GM21367 (cell line): ENCODE data around the gene ACOT8.
"Not testable (repeated sequence)": the region's sequence is repeated elsewhere in the genome, so short reads cannot be mapped to it uniquely, and the experiment has no call there.

Experiments used
- ATAC-seq: cut with Tn5 transposase; IDR thresholded peaks from one replicate; pipeline ENCODE4 v1.9.1; 2021; ENCODE audit not compliant: unreplicated experiment

Gene ACOT8

GRCh38 chr20:45888681-45889080 lies 31.5 kb upstream of the ACOT8 start:
- ATAC-seq, result no peak

DNA sequence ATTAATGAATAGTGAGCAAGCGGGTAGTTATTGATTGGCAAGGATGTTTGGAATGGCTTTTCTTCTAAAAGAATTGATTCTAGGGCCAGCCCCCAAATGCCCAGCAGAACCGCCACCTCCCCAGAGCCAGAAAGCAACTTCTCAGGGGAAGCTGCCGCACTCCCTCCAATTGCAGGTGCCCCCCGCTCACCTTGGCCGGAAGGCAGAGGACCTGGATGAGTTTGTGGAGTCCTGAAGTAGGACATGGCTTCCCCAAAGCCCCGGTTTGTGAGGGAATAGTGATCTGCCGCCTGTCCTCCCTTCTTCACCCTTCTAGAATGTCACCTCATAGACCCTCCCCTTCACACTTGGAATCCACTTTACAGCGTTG lies 30.1 kb upstream of the ACOT8 start, which contains the start of gene SPATA25:
TSS of gene SPATA25 (minus strand) at position 277 of the 370 bp plus-strand sequence. CDS start at position 245, 32 bp downstream.
- ATAC-seq, result no peak

GRCh38 chr20:45886590-45887345 lies 29.6 kb upstream of the ACOT8 start:
- no peak for ATAC-seq

- ATAC-seq, result no peak
Observed at GRCh38 chr20:45883100-45883469, 25.9 kb upstream of the ACOT8 start.

- no peak for ATAC-seq
Observed at GRCh38 chr20:45882469-45883099, 25.4 kb upstream of the ACOT8 start.

- peak; percentile 92 for ATAC-seq
Observed at GRCh38 chr20:45880988-45881788, 24.0 kb upstream of the ACOT8 start, which contains the start of gene ZSWIM1. TSS of gene ZSWIM1 (plus strand) at chr20:45881227. CDS start at chr20:45882593, 1,366 bp downstream.

- no peak for ATAC-seq
Observed at GRCh38 chr20:45878076-45878761, 21.0 kb upstream of the ACOT8 start.

- ATAC-seq, result no peak
Observed at GRCh38 chr20:45874576-45874975, 17.4 kb upstream of the ACOT8 start.

DNA sequence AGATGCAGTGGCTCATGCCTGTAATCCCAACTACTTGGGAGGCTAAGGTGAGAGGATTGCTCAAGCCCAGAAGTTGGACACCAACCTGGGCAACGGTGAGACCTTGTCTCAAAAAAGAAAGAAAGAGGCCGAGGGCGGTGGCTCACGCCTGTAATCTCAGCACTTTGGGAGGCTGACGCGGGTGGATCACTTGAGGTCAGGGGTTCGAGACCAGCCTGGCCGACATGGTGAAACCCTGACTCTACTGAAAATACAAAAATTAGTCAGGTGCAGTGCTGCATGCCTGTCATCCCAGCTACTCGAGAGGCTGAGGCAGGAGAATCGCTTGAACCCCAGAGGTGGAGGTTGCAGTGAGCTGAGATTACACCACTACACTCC lies 16.9 kb upstream of the ACOT8 start:
- not testable (repeated sequence) for ATAC-seq

GRCh38 chr20:45873409-45874103 lies 16.4 kb upstream of the ACOT8 start:
- ATAC-seq, result no peak

GRCh38 chr20:45872626-45873025 lies 15.4 kb upstream of the ACOT8 start:
- no peak for ATAC-seq

GRCh38 chr20:45867819-45868176 lies 10.6 kb upstream of the ACOT8 start:
- no peak for ATAC-seq

- no peak for ATAC-seq
Observed at GRCh38 chr20:45867136-45867818, 10.1 kb upstream of the ACOT8 start.

GRCh38 chr20:45866454-45866853 lies 9.3 kb upstream of the ACOT8 start:
- ATAC-seq, result no peak

DNA sequence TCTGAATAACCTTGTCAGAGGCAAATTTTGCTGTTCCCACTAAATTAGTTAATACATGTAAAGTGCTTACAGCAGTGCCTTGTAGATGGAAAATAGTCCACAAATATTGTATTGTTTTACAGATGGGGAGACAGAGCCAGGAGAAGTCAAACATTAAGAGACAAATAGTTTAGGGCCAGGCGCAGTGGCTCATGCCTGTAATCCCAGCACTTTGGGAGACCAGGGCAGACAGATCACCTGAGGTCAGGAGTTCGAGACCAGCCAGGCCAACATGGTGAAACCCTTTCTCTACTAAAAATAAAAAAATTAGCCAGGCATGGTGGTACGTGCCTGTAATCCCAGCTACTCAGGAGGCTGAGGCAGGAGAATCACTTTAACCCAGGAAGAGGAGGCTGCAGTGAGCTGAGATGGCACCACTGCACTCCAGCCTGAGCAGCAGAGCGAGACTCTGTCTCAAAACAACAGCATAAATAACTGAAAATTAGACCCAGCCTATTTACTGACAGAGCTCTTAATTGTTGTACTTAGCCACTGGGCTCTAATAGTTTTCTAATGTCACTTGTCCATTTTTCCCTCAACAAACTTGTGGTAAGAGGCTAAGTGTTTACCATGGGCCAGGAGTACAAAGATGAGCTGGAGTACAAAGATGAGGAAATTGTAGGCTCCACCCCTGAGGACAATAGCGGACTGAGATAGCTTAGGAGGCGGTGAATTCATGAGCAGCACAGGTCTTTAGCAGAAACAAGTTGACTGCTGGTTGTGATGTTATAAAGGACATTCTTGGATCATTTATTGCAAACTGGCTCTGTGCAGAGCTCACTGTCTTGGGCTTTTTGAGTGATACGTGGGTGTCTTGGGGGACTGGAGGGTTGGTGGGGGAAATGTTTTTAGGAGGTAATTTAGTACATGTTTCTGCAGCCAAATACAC lies 6.6 kb upstream of the ACOT8 start:
- no peak for ATAC-seq

DNA sequence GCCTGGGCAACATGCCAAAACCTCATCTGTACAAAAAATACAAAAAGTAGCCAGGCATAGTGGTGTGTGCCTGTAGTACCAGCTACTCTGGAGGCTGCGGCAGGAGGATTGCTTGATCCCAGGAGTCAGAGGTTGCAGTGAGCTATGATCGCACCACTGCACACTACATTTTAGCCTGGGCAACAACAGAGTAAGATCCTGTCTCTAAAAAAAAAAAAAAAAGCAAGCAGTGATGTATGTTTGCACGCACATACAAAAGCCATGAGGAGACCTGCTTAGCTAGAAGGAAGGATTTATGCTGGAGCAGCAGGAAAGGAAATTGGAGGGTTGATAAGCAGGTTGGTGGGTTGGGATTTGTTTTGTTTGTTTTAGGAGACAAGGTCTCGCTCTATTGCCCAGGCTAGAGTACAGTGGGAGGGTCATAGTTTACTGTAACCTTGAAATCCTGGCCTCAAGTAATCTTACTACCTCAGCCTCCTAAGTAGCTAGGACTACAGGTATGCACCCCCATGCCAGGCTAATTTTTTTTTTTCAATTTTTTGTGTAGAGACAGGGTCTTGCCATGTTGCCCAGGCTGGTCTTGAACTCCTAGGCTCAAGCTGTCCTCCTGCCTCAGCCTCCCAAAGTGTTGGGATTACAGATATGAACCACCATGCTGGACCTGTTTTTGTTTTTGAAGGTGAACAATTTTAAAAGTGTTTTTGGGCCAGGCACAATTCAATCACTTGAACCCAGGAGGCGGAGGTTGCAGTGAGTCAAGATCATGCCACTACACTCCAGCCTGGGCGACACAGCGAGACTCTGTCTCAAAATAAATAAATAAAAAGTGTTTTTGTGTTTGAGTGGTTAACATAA lies 4.3 kb upstream of the ACOT8 start:
- no peak for ATAC-seq

DNA sequence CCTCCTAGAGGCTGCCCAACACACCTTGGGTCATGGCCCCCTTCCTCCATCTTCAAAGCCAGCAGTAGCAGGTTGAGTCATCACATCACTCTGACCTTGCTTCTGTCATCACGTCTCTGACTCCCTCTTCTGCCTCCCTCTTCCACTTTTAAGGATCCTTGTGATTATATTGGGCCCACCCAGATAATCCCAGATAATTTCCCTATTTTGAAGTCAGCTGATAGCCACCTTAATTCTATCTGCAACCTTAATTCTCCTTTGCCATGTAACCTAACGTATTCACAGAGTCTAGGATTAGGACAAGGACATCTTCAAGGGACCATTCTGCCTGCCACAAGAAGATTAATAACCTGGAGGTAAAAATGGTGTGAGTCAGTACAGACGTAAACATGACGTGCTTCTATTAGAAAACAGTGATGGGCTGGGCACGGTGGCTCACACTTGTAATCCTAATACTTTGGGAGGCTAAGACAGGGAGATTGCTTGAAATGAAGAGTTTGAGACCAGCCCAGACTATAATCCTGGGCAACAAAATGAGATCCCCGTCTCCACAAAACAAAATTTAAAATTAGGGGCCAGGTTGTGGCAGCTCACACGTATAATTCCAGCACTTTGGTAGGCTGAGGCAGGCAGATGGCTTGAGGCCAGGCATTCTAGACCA lies 3.5 kb upstream of the ACOT8 start:
- no peak for ATAC-seq

DNA sequence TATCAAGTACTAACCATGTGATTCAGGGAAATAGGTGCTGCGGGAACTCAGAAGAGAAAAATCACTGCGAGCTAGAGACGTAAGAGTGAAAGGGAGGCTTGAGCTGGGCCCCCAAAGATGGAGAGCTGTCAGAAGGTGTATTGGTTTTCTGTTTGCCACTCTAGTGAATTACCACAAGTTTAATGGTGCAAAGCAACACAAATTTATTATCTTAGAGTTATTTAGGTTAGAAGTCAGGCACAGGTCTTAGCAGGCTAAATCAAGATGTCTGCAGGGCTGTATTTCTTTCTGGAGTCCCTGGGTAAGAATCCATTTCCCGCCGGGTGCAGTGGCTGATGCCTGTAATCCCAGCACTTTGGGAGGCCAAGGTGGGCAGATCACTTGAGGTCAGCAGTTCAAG lies 2.7 kb upstream of the ACOT8 start:
- no peak for ATAC-seq
